ENCODE measurements around the gene ALOX15B.

- TF ChIP-seq RAD21 (conservative IDR thresholded peaks at IDR 0.05) (no peak), EZH2 (IDR thresholded peaks at IDR 0.05; ENCODE audit: borderline replicate concordance, insufficient read depth, low read length, poor library complexity, severe bottlenecking) (no peak), REST (IDR thresholded peaks at IDR 0.05; ENCODE audit: borderline replicate concordance) (no peak)
These were observed 14.7 kb downstream of the ALOX15B start for GRCh38 chr17:8053600-8053999.

Data from neural cell (in vitro differentiated cells).